HG03103 (cell line): ENCODE results near the gene CD46.

Experiments used
- ATAC-seq: cut with Tn5 transposase; IDR thresholded peaks from one replicate; pipeline ENCODE4 v1.9.1; 2021; ENCODE audit warnings: low read depth; ENCODE audit not compliant: unreplicated experiment

The CD46 gene

GRCh38 chr1:207841901-207842300 lies 90.0 kb downstream of the CD46 start:
- no peak for ATAC-seq

DNA sequence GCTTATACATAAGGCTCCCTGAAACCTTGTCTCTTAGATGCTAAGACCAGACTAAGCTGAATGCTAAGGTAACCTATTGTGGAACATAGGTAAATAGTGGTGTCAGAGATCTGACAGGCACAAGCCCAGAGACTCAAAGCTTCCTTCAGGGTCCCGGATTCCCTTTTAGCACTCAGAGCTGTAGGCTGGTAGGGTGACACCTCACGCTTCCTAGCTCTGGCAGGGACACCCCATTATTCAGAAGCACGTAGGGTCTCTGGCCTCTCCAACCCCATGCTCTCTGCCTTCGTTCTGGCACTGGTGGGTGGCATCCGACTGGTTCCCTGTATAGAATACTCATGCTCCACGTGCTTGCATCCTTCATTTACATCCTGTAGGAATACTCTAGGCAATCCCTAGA lies 90.7 kb downstream of the CD46 start:
- ATAC-seq, result no peak

DNA sequence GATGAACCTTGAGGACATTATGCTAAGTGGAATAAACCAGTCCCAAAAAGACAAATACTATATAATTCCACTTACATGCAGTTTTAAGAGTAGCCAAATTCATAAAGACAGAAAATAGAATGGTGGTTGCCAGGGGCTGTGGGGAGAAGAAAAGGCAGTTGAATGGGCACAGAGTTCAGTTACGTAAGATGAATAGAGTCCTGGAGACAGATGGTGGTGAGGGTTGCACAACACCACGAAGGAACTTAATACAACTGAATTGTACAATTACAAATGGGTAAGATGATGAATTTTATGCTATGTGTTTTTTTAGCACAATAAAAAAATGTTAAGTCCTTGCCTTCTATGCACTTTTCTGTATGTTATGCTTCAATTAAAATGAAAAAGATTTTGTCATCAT lies 92.5 kb downstream of the CD46 start:
- ATAC-seq, result no peak
